ENCODE data around the gene GMDS. TPM values are rescaled to one million over a fixed set of nuclear protein-coding genes. Genes with fewer than 3 reads are reported as not detected.

Gene GMDS
- total and polyA plus RNA-seq, 2 donors (not counting 1 experiment from before 2014, with no cell fraction given) = 11.5 to 16.4 TPM

DNA sequence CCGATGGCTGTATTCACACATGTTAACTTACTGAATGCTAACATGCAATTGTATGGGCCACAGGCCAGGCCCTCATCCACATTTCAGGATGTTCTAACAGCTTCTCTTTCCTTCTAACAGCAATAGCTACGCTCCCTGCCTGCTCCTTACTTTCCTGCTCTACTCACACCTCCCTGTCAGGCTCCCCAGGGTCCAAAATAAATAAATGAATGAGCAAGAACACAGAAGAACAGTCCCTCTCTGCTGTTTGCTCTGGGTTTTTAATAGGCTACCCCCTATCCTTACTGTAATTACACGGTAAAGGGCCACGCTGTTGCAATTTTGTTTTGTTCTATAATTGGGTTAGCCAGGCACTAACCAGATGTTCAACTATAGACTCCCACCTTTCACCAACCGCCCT, 135.6 kb downstream of the GMDS start:
- Histone ChIP-seq H3K4me2 (replicated peaks; ENCODE audit: low read depth, low read length, poor library complexity, severe bottlenecking) (no peak overlapping the region), H3K9me3 (ENCODE audit: control extremely low read depth in 1 of 3, control insufficient read depth in 2 of 3, insufficient read depth in 1 of 3, low read length in 2 of 3) (no peaks in the 10 kb centered on the region), H3K79me2 (ENCODE audit: control insufficient read depth, insufficient read depth, low read length) (no peaks in the 10 kb centered on the region), H3K27me3 (replicated peaks in 1 of 4; ENCODE audit: control extremely low read depth in 1 of 4, control insufficient read depth in 3 of 4, insufficient read depth in 4 of 4, low read length in 3 of 4) (no peaks in the 10 kb centered on the region), H3K4me3 (ENCODE audit: control extremely low read depth in 1 of 5, extremely low read depth in 1 of 5, insufficient read depth in 1 of 5, low read depth in 2 of 5, low read length in 4 of 5) (no peak overlapping the region), H4K20me1 (ENCODE audit: control insufficient read depth, insufficient read depth, low read length, poor library complexity, severe bottlenecking) (no peaks in the 10 kb centered on the region), H3K9ac (ENCODE audit: low read length) (no peak overlapping the region), H3K4me1 (ENCODE audit: control insufficient read depth in 2 of 2, insufficient read depth in 2 of 2, low read length in 2 of 2) (no peaks in the 10 kb centered on the region), H3K36me3 (replicated peaks in 1 of 2; ENCODE audit: control extremely low read depth in 1 of 2, control insufficient read depth in 1 of 2, extremely low read depth in 1 of 2, insufficient read depth in 2 of 2, low read length in 1 of 2) (peaks cover 0 to 2% of the 10 kb centered on the region in 2 experiments), H3K27ac (ENCODE audit: low read length in 2 of 2) (no peak overlapping the region), H2AFZ (ENCODE audit: insufficient read depth, low read depth, low read length, poor library complexity, severe bottlenecking) (no peak overlapping the region)
- TF ChIP-seq EZH2 (IDR thresholded peaks at IDR 0.05; ENCODE audit: borderline replicate concordance, insufficient read depth, low read depth, low read length, poor library complexity, severe bottlenecking) = no peak
- TF ChIP-seq, protein P1, sequence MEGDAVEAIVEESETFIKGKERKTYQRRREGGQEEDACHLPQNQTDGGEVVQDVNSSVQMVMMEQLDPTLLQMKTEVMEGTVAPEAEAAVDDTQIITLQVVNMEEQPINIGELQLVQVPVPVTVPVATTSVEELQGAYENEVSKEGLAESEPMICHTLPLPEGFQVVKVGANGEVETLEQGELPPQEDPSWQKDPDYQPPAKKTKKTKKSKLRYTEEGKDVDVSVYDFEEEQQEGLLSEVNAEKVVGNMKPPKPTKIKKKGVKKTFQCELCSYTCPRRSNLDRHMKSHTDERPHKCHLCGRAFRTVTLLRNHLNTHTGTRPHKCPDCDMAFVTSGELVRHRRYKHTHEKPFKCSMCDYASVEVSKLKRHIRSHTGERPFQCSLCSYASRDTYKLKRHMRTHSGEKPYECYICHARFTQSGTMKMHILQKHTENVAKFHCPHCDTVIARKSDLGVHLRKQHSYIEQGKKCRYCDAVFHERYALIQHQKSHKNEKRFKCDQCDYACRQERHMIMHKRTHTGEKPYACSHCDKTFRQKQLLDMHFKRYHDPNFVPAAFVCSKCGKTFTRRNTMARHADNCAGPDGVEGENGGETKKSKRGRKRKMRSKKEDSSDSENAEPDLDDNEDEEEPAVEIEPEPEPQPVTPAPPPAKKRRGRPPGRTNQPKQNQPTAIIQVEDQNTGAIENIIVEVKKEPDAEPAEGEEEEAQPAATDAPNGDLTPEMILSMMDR (IDR thresholded peaks at IDR 0.05) = no peak
- POLR2A ChIA-PET = no interaction called here
- Mint-ChIP-seq H3K27me3 (no peaks in the 10 kb centered on the region), H3K9me3 (ENCODE audit: insufficient read depth) (no peaks in the 10 kb centered on the region), H3K4me1 (peaks cover 9% of the 10 kb centered on the region), H3K4me3 (no peak overlapping the region), H3K27ac (no peak overlapping the region)
- intact Hi-C loops (cut with micrococcal nuclease) = loop anchor here (10.0 kb wide), 2 partner anchors 525 to 585 kb away; no protein-coding TSS in a partner anchor
- DNase-seq (no peak), ATAC-seq (ENCODE audit: low read depth) (no peak)
- CTCF ChIA-PET = interaction anchor here (0.7 kb wide), 1 partner anchor 508 kb away, joined by 3 read pairs; no protein-coding TSS in a partner anchor
- 98% methylated on average over 3 of the region's 5 CpGs for WGBS (ENCODE audit: insufficient coverage)

DNA sequence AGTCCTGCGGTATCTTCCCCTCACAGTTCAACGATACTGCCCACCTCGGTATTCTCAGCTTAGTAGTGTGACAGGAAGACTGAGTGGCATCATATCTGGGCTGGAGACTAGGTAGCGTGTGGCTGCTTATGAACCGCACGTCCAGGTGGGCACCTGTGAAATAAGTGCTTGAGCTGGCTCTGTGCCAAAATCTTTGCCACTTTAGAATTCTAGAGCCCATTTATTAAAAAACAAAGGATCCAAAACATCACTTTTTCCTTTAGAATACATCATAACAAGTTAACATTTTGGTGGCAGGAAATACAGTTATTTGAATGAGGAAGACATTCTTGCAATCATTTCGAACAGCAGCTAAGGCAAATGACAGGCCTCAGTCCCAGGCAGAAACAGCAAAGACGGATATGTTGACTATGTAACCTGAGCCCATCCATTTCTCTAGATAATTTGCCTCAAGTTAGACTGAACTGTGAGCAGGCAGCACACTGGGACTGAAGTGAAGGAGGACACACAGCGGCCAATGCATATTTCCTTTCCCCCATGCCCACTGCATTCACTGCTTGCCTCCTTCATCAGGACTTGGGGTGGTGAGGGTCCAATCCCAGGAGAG, 136.6 kb downstream of the GMDS start:
- no peaks in the 10 kb centered on the region for H3K79me2 ChIP-seq (ENCODE audit: control insufficient read depth, insufficient read depth, low read length)
- no peaks in the 10 kb centered on the region for H4K20me1 ChIP-seq (ENCODE audit: control insufficient read depth, insufficient read depth, low read length, poor library complexity, severe bottlenecking)
- H3K9ac ChIP-seq (ENCODE audit: low read length) = no peak overlapping the region
- no peak for DNase-seq
- H3K9me3 ChIP-seq (ENCODE audit: control extremely low read depth in 1 of 3, control insufficient read depth in 2 of 3, insufficient read depth in 1 of 3, low read length in 2 of 3) = no peaks in the 10 kb centered on the region
- TF ChIP-seq, protein P1 (IDR thresholded peaks at IDR 0.05) = no peak
- TF ChIP-seq EZH2 (IDR thresholded peaks at IDR 0.05; ENCODE audit: borderline replicate concordance, insufficient read depth, low read depth, low read length, poor library complexity, severe bottlenecking) = no peak
- peaks cover 0 to 2% of the 10 kb centered on the region in 2 experiments for H3K36me3 ChIP-seq (replicated peaks in 1 of 2; ENCODE audit: control extremely low read depth in 1 of 2, control insufficient read depth in 1 of 2, extremely low read depth in 1 of 2, insufficient read depth in 2 of 2, low read length in 1 of 2)
- Mint-ChIP-seq H3K27me3 (no peaks in the 10 kb centered on the region), H3K9me3 (ENCODE audit: insufficient read depth) (no peaks in the 10 kb centered on the region), H3K4me3 (no peak overlapping the region), H3K27ac (no peak overlapping the region), H3K4me1 (peaks cover 9% of the 10 kb centered on the region)
- POLR2A ChIA-PET = no interaction called here
- no peak overlapping the region for H2AFZ ChIP-seq (ENCODE audit: insufficient read depth, low read depth, low read length, poor library complexity, severe bottlenecking)
- no peak overlapping the region for H3K4me3 ChIP-seq (ENCODE audit: control extremely low read depth in 1 of 5, extremely low read depth in 1 of 5, insufficient read depth in 1 of 5, low read depth in 2 of 5, low read length in 4 of 5)
- intact Hi-C loops (cut with micrococcal nuclease) = loop anchor here (10.0 kb wide), 2 partner anchors 526 to 586 kb away; no protein-coding TSS in a partner anchor
- WGBS (ENCODE audit: insufficient coverage) = 92% methylated on average over 4 of the region's 9 CpGs
- no peak for ATAC-seq (ENCODE audit: low read depth)
- CTCF ChIA-PET = no interaction called here
- H3K4me1 ChIP-seq (ENCODE audit: control insufficient read depth in 2 of 2, insufficient read depth in 2 of 2, low read length in 2 of 2) = no peaks in the 10 kb centered on the region
- H3K27ac ChIP-seq (ENCODE audit: low read length in 2 of 2) = no peak overlapping the region
- no peaks in the 10 kb centered on the region for H3K27me3 ChIP-seq (replicated peaks in 1 of 4; ENCODE audit: control extremely low read depth in 1 of 4, control insufficient read depth in 3 of 4, insufficient read depth in 4 of 4, low read length in 3 of 4)
- H3K4me2 ChIP-seq (replicated peaks; ENCODE audit: low read depth, low read length, poor library complexity, severe bottlenecking) = no peak overlapping the region
